ENCODE results near the gene ZNF423. TPM values are rescaled to one million over a fixed set of nuclear protein-coding genes. Genes with fewer than 3 reads are reported as not detected.

Gene ZNF423
- total RNA-seq, 2 experiments from 2014 or later: not detected

DNA sequence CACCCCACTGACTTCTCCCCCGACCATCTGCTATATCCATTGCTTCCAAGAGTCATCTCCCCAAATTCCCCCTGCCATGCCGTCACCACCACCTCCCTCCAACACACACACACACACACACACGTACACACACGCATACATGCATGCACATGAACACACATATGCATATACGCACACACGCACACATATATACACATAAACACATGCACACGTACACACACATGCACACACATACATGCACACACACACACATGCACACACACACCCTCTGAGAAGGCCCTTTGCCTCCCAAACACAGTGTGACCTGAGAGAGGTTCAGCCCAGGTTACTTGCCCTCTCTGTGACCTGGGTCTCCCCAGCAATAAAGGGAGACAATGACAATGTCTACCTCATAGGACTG lies 95.1 kb downstream of the ZNF423 start:
- H3K27me3 Mint-ChIP-seq: peaks cover 18% of the 10 kb centered on the region
- H3K4me1 Mint-ChIP-seq (ENCODE audit: low read depth): no peaks in the 10 kb centered on the region
- H3K9me3 Mint-ChIP-seq: no peaks in the 10 kb centered on the region
- ChIA-PET POLR2A (no interaction called here), CTCF (no interaction called here)
- no peak for ATAC-seq
- no peak overlapping the region for H3K4me3 Mint-ChIP-seq
- H3K36me3 Mint-ChIP-seq (ENCODE audit: low read depth): no peaks in the 10 kb centered on the region
- H3K27ac Mint-ChIP-seq: no peak overlapping the region
- no peak for DNase-seq
- TF ChIP-seq, protein P1, sequence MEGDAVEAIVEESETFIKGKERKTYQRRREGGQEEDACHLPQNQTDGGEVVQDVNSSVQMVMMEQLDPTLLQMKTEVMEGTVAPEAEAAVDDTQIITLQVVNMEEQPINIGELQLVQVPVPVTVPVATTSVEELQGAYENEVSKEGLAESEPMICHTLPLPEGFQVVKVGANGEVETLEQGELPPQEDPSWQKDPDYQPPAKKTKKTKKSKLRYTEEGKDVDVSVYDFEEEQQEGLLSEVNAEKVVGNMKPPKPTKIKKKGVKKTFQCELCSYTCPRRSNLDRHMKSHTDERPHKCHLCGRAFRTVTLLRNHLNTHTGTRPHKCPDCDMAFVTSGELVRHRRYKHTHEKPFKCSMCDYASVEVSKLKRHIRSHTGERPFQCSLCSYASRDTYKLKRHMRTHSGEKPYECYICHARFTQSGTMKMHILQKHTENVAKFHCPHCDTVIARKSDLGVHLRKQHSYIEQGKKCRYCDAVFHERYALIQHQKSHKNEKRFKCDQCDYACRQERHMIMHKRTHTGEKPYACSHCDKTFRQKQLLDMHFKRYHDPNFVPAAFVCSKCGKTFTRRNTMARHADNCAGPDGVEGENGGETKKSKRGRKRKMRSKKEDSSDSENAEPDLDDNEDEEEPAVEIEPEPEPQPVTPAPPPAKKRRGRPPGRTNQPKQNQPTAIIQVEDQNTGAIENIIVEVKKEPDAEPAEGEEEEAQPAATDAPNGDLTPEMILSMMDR (IDR thresholded peaks at IDR 0.05): no peak
- intact Hi-C loops (cut with micrococcal nuclease): no loop called here

DNA sequence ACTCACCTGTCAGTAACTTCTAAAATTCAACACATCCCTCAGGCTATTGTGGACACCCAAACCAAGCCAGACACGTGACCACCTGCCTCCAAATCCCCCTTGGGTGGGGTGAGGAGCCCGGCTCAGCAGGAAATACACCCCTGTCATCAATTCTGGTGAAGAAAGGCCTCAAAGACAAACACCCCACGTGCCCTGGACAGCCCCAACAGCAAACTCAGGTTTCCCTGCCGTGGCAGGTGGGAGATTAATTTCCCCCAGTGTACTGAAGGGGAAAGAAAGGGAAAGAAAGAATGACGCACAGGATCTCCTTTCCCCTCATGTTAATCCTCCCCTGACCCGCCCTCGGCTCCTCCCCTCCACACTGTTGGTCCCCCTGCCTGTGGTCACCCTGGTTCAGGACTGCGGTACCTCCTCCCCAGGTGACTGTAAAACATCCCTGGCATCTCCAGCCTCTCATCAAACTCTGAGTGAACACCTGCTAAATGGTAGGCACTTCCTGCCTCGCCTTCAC lies 98.3 kb downstream of the ZNF423 start:
- intact Hi-C loops (cut with micrococcal nuclease): no loop called here
- POLR2A ChIA-PET: no interaction called here
- CTCF ChIA-PET: no interaction called here
- TF ChIP-seq, protein P1 (IDR thresholded peaks at IDR 0.05): no peak
- Mint-ChIP-seq H3K4me1 (ENCODE audit: low read depth) (peaks cover 8% of the 10 kb centered on the region), H3K4me3 (no peak overlapping the region), H3K27ac (no peak overlapping the region), H3K36me3 (ENCODE audit: low read depth) (no peaks in the 10 kb centered on the region), H3K9me3 (no peaks in the 10 kb centered on the region), H3K27me3 (peaks cover 35% of the 10 kb centered on the region)
- ATAC-seq (no peak), DNase-seq (no peak)

DNA sequence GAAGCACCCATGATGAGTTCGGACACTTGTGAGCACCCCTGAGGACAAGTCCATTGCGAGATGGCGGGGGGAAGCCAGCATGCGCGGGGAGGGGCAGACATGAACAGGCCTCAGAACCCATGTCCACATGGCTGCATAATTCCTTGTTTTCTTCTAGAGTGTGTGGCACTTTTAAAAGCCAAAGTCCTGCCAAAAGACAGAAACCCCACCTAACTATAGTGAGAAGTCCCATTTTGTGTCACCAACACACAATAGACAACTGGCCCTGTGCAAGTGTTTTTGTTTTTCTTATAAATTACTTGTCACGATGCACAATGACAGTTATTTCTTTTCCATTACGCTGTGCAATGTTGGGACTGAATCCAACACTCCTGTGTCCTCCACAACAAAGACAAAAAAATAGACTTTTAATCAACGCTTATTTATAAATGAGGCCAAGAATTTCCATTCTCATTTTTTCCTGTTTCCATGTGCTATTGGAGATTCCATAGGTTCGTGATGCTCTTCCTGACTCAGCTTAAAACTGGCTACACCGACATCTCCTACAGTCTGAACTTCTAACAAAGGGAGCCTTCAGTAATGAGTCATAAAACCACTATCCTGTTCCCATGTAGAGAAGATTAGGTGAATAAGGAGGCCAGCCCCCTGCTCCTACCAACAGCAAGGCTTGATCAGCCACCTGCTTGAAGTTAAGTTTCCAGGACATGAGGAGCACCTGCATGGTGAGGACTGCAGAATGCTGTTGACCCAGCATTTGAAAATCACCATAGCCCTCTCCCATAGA lies 98.9 kb downstream of the ZNF423 start:
- H3K27me3 Mint-ChIP-seq: peaks cover 38% of the 10 kb centered on the region
- no peak for ATAC-seq
- peaks cover 8% of the 10 kb centered on the region for H3K4me1 Mint-ChIP-seq (ENCODE audit: low read depth)
- intact Hi-C loops (cut with micrococcal nuclease): no loop called here
- TF ChIP-seq, protein P1 (IDR thresholded peaks at IDR 0.05): no peak
- no peaks in the 10 kb centered on the region for H3K36me3 Mint-ChIP-seq (ENCODE audit: low read depth)
- DNase-seq: no peak
- no peak overlapping the region for H3K27ac Mint-ChIP-seq
- POLR2A ChIA-PET: interaction anchor here (1.1 kb wide), 1 partner anchor 58 kb away, joined by 3 read pairs; no protein-coding TSS in a partner anchor
- no peaks in the 10 kb centered on the region for H3K9me3 Mint-ChIP-seq
- CTCF ChIA-PET: no interaction called here
- no peak overlapping the region for H3K4me3 Mint-ChIP-seq

DNA sequence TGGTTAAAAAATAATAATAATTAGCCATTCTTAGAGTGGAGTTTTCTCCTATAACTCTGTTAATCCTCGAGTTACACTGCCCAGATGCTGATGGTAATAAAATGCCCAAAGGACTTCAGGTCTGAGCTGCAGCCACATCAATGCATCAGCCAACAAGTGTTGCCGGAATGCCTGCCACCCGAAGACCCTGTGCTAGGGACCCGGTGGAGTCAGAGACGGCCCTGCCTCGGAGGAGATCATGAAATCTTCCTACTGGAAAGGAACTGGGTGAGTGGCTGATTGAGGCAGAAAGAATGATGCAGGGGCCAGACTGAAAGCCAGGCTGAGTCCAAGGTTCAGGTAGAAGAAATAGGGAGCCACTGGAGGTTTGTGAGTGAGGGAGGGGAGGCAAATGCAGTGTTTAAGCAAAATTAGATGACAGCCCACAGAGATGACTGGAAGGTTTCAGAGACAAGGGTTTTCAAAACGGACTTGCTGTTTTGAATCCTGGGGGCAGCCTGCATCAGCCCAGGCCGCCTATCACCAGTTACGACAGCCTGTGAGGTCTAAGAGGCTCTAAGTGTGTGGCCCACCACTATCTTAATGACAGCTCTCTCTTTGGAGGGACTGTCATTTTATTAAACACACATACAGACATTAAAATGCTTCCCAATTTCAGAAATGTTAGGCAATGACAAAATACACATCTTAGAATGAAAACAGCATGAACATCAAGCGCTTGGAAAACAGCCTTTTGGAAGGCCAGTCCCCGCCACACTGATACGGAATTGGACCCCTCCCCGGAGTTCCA lies 100.0 kb downstream of the ZNF423 start:
- ChIA-PET CTCF (interaction anchor here (0.6 kb wide), 1 partner anchor 25 kb away, joined by 3 read pairs; no protein-coding TSS in a partner anchor), POLR2A (interaction anchor here (1.1 kb wide), 1 partner anchor 57 kb away, joined by 3 read pairs; no protein-coding TSS in a partner anchor)
- H3K4me3 Mint-ChIP-seq: no peak overlapping the region
- TF ChIP-seq, protein P1 (IDR thresholded peaks at IDR 0.05): no peak
- intact Hi-C loops (cut with micrococcal nuclease): no loop called here
- no peak overlapping the region for H3K27ac Mint-ChIP-seq
- no peak for ATAC-seq
- peaks cover 38% of the 10 kb centered on the region for H3K27me3 Mint-ChIP-seq
- DNase-seq: no peak
- H3K9me3 Mint-ChIP-seq: no peaks in the 10 kb centered on the region
- peaks cover 8% of the 10 kb centered on the region for H3K4me1 Mint-ChIP-seq (ENCODE audit: low read depth)
- no peaks in the 10 kb centered on the region for H3K36me3 Mint-ChIP-seq (ENCODE audit: low read depth)

DNA sequence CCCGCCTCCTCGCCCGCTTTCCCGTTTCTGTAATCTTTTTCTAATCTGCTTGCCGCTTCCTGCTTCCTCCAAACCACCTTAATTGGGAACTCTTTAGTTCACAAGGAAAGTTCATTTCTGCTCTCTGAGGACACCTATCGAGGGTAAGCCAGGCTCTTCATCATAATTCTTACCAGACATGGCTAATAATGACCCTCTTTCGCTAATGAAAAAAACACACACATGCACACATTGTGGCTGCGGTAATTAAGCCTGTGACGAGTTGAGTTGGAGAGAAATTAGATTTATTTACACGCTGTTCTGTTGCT lies 100.6 kb downstream of the ZNF423 start:
- TF ChIP-seq, protein P1 (IDR thresholded peaks at IDR 0.05): no peak
- Mint-ChIP-seq H3K27me3 (peaks cover 37% of the 10 kb centered on the region), H3K4me3 (no peak overlapping the region), H3K4me1 (ENCODE audit: low read depth) (peaks cover 8% of the 10 kb centered on the region), H3K36me3 (ENCODE audit: low read depth) (no peaks in the 10 kb centered on the region), H3K9me3 (no peaks in the 10 kb centered on the region), H3K27ac (no peak overlapping the region)
- DNase-seq (no peak), ATAC-seq (no peak)
- POLR2A ChIA-PET: no interaction called here
- CTCF ChIA-PET: interaction anchor here (0.6 kb wide), 1 partner anchor 26 kb away, joined by 3 read pairs; no protein-coding TSS in a partner anchor
- intact Hi-C loops (cut with micrococcal nuclease): no loop called here

All from activated CD8-positive, alpha-beta T cell treated with anti-CD3 and anti-CD28 coated beads for 36 hours (primary cell).